Astrocyte (in vitro differentiated cells and primary cell): ENCODE data around the gene PGC. TPM values are rescaled to one million over a fixed set of nuclear protein-coding genes. Genes with fewer than 3 reads are reported as not detected.

ENCODE experiments used
- DNase-seq: peaks from one replicate; pipeline ENCODE4 v3.0.0-alpha.2; 2010; ENCODE audit warnings: low read depth
- FAIRE-seq: peaks from 2 replicates; lab custom pipeline; 2011; peaks lifted over from hg19 to GRCh38; lab: Jason Lieb, UNC
- H2AFZ ChIP-seq: 2 replicates; pipeline ENCODE4 v1.6.0; 2012; ENCODE audit warnings: low read depth, low read length, inconsistent platforms
- H3K27ac ChIP-seq: 2 replicates; pipeline ENCODE4 v1.5.1; 2011; ENCODE audit warnings: low read depth, low read length, inconsistent platforms
- H3K27me3 ChIP-seq: 2 replicates; pipeline ENCODE4 v1.6.0; 2011; ENCODE audit warnings: low read length, inconsistent platforms; ENCODE audit not compliant: insufficient read depth
- H3K36me3 ChIP-seq: 2 replicates; pipeline ENCODE4 v1.5.1; 2011; ENCODE audit warnings: low read length, inconsistent platforms; ENCODE audit not compliant: insufficient read depth
- H3K4me1 ChIP-seq: 2 replicates; pipeline ENCODE4 v1.5.1; 2011; ENCODE audit warnings: low read length, inconsistent platforms; ENCODE audit not compliant: insufficient read depth
- H3K4me2 ChIP-seq: 2 replicates; pipeline ENCODE4 v1.6.0; 2012; ENCODE audit warnings: low read length, inconsistent platforms
- H3K4me3 ChIP-seq: 2 replicates; pipeline ENCODE4 v1.5.1; 2011; ENCODE audit warnings: low read depth, mild to moderate bottlenecking, low read length, inconsistent platforms; ENCODE audit not compliant: insufficient read depth
- H3K79me2 ChIP-seq: 2 replicates; pipeline ENCODE4 v1.6.0; 2012; ENCODE audit warnings: mild to moderate bottlenecking, low read length, inconsistent platforms; ENCODE audit not compliant: insufficient read depth
- H3K9ac ChIP-seq: 2 replicates; pipeline ENCODE4 v1.6.0; 2012; ENCODE audit warnings: mild to moderate bottlenecking, low read length, inconsistent platforms
- H3K9me3 ChIP-seq: 2 replicates; pipeline ENCODE4 v1.5.1; 2012; ENCODE audit warnings: low read depth, mild to moderate bottlenecking, low read length, inconsistent platforms; ENCODE audit not compliant: insufficient read depth
- H4K20me1 ChIP-seq: 2 replicates; pipeline ENCODE4 v1.6.0; 2012; ENCODE audit warnings: low read length, inconsistent platforms; ENCODE audit not compliant: insufficient read depth
- H3K27ac Mint-ChIP-seq: one replicate; pipeline ENCODE4 v1.8.0; 2021; ENCODE audit warnings: mild to moderate bottlenecking, mixed read lengths; ENCODE audit not compliant: unreplicated experiment
- H3K27me3 Mint-ChIP-seq: one replicate; pipeline ENCODE4 v1.8.0; 2021; ENCODE audit warnings: low read depth, mixed read lengths; ENCODE audit not compliant: unreplicated experiment
- H3K36me3 Mint-ChIP-seq: one replicate; pipeline ENCODE4 v1.8.0; 2021; ENCODE audit warnings: low read depth, mixed read lengths; ENCODE audit not compliant: unreplicated experiment
- H3K4me1 Mint-ChIP-seq: one replicate; pipeline ENCODE4 v1.8.0; 2021; ENCODE audit warnings: low read depth, mixed read lengths; ENCODE audit not compliant: unreplicated experiment
- H3K4me3 Mint-ChIP-seq: one replicate; pipeline ENCODE4 v1.8.0; 2021; ENCODE audit warnings: mild to moderate bottlenecking, moderate library complexity, mixed read lengths; ENCODE audit not compliant: unreplicated experiment
- H3K9me3 Mint-ChIP-seq: one replicate; pipeline ENCODE4 v1.8.0; 2021; ENCODE audit warnings: mild to moderate bottlenecking, mixed read lengths; ENCODE audit not compliant: unreplicated experiment
- CTCF ChIP-seq: IDR thresholded peaks from 2 replicates; pipeline ENCODE4 v1.5.1; 2011; ENCODE audit warnings: low read depth, mild to moderate bottlenecking, inconsistent platforms, low read length, moderate library complexity; ENCODE audit not compliant: insufficient read depth
- EZH2 ChIP-seq: IDR thresholded peaks from 2 replicates; pipeline ENCODE4 v1.6.1; 2012; ENCODE audit warnings: mild to moderate bottlenecking, low read length, inconsistent platforms; ENCODE audit not compliant: insufficient read depth
- total RNA-seq: library from RNA; stranded (reverse); gene quantifications from 2 replicates; pipeline ENCODE4 v1.2.1, GENCODE V29; 2021

The PGC gene
- total RNA-seq, 1 donor from 2014 or later: not detected

GRCh38 chr6:41702089-41702745 lies 45.0 kb downstream of the PGC start:
- H3K4me3 Mint-ChIP-seq: no peak overlapping the region
- H3K27ac Mint-ChIP-seq: no peak overlapping the region
- H3K9ac ChIP-seq: no peak overlapping the region
- H2AFZ ChIP-seq: no peak overlapping the region
- H3K27me3 ChIP-seq: no peaks in the 10 kb centered on the region
- H3K4me2 ChIP-seq: no peak overlapping the region
- no peaks in the 10 kb centered on the region for H3K36me3 ChIP-seq
- TF ChIP-seq CTCF (no peak), EZH2 (no peak)
- H4K20me1 ChIP-seq: no peaks in the 10 kb centered on the region
- peaks cover 31% of the 10 kb centered on the region for H3K27me3 Mint-ChIP-seq
- H3K79me2 ChIP-seq: no peaks in the 10 kb centered on the region
- DNase-seq: no peak
- H3K4me1 Mint-ChIP-seq: peaks cover 14% of the 10 kb centered on the region
- H3K9me3 ChIP-seq: no peaks in the 10 kb centered on the region
- FAIRE-seq: no peak
- H3K9me3 Mint-ChIP-seq: no peaks in the 10 kb centered on the region
- no peak overlapping the region for H3K27ac ChIP-seq
- H3K4me3 ChIP-seq: no peak overlapping the region
- no peaks in the 10 kb centered on the region for H3K36me3 Mint-ChIP-seq
- peaks cover 47% of the 10 kb centered on the region for H3K4me1 ChIP-seq

GRCh38 chr6:41700463-41701347 lies 46.5 kb downstream of the PGC start:
- FAIRE-seq (no peak), DNase-seq (no peak)
- Histone ChIP-seq H3K9ac (no peak overlapping the region), H3K9me3 (no peaks in the 10 kb centered on the region), H3K4me1 (peaks cover 34% of the 10 kb centered on the region), H3K4me3 (no peak overlapping the region), H2AFZ (no peak overlapping the region), H3K4me2 (no peak overlapping the region), H3K27me3 (no peaks in the 10 kb centered on the region), H3K79me2 (no peaks in the 10 kb centered on the region), H4K20me1 (no peaks in the 10 kb centered on the region), H3K27ac (peak overlapping the region; percentile 4), H3K36me3 (no peaks in the 10 kb centered on the region)
- TF ChIP-seq EZH2 (no peak), CTCF (no peak)
- H3K4me1 Mint-ChIP-seq: peaks cover 11% of the 10 kb centered on the region
- no peaks in the 10 kb centered on the region for H3K9me3 Mint-ChIP-seq
- peaks cover 26% of the 10 kb centered on the region for H3K27me3 Mint-ChIP-seq
- no peak overlapping the region for H3K4me3 Mint-ChIP-seq
- H3K27ac Mint-ChIP-seq: no peak overlapping the region
- H3K36me3 Mint-ChIP-seq: no peaks in the 10 kb centered on the region
